Lung (tissue), 12 donors: ENCODE data around the gene PTCD2. TPM values are rescaled to one million over a fixed set of nuclear protein-coding genes. Genes with fewer than 3 reads are reported as not detected.

Source experiments
- ATAC-seq: fragments of 200-7000 bp; cut with Tn5 transposase; one replicate; pipeline ENCODE4 v1.9.1; 2020; ENCODE audit warnings: moderate number of reproducible peaks; ENCODE audit not compliant: insufficient read depth, low FRiP score
- DNase-seq, 3 donors: peaks; one replicate each; pipeline ENCODE4 v3.0.0-alpha.2; 2013 to 2017
- H3K27ac ChIP-seq, 2 donors: one replicate each; pipeline ENCODE4 v1.5.1; 2013; ENCODE audit warnings: mild to moderate bottlenecking in 2 of 2, moderate library complexity in 2 of 2, control low read depth in 1 of 2, inconsistent platforms in 1 of 2, low read depth in 1 of 2, low read length in 1 of 2
- H3K27me3 ChIP-seq, 3 donors: one replicate each; pipeline ENCODE4 v1.5.1; 2013; ENCODE audit warnings: low read length in 2 of 3; ENCODE audit not compliant: control insufficient read depth in 3 of 3, insufficient read depth in 3 of 3
- H3K36me3 ChIP-seq, 4 donors: one replicate each; pipeline ENCODE4 v1.5.1; 2013; ENCODE audit warnings: low read length in 4 of 4, mild to moderate bottlenecking in 1 of 4, moderate library complexity in 1 of 4; ENCODE audit not compliant: control insufficient read depth in 4 of 4, insufficient read depth in 4 of 4
- H3K4me1 ChIP-seq, 5 donors: one replicate each; pipeline ENCODE4 v1.5.1; 2013; ENCODE audit warnings: low read length in 5 of 5, mild to moderate bottlenecking in 2 of 5, moderate library complexity in 1 of 5; ENCODE audit not compliant: control insufficient read depth in 5 of 5, insufficient read depth in 5 of 5
- H3K4me3 ChIP-seq: one replicate; pipeline ENCODE4 v1.5.1; 2013; ENCODE audit warnings: mild to moderate bottlenecking, control low read depth, moderate library complexity
- H3K9ac ChIP-seq, 2 donors: one replicate each; pipeline ENCODE4 v1.5.1; 2013; ENCODE audit warnings: low read length in 2 of 2, control low read depth in 1 of 2; ENCODE audit not compliant: insufficient read depth in 1 of 2
- H3K9me3 ChIP-seq, 4 donors: one replicate each; pipeline ENCODE4 v1.5.1; 2013; ENCODE audit warnings: low read length in 3 of 4, mild to moderate bottlenecking in 1 of 4, moderate library complexity in 1 of 4; ENCODE audit not compliant: control insufficient read depth in 4 of 4, insufficient read depth in 3 of 4
- CTCF ChIP-seq: IDR thresholded peaks from 2 replicates; pipeline ENCODE4 v1.5.1; 2012; ENCODE audit warnings: mild to moderate bottlenecking; ENCODE audit errors: control extremely low read depth, extremely low read depth
- WGBS, 2 donors: extraction: QIAGEN DNeasy Blood & Tissue Kit; methylation state at CpG; one replicate each; pipeline ENCODE4 v1.1.7; 2013; 5-methylcytosine and 5-hydroxymethylcytosine counted together
- polyA plus RNA-seq, 2 donors: library from polyadenylated mRNA; stranded (reverse); fragments of 200-250 nt; gene quantifications; one replicate each; pipeline ENCODE4 v1.2.1, GENCODE V29; 2013
- total RNA-seq, 2 donors: library from RNA; depleted of rRNA in 1 of 2; stranded (reverse); fragments of >200 nt in 1 of 2; gene quantifications; one replicate each; pipeline ENCODE4 v1.2.1, GENCODE V29; 2014 to 2021
- donor health status: control.
- donor health status: control.
- donor health status: Bipolar disorder and iron deficiency.
- donor health status: healthy.
- donor health status: DM: yes; HTN: yes; CAD: no.

PTCD2 gene
- total and polyA plus RNA-seq, 4 donors: 1.9 to 12.0 (median 6.3) TPM

DNA sequence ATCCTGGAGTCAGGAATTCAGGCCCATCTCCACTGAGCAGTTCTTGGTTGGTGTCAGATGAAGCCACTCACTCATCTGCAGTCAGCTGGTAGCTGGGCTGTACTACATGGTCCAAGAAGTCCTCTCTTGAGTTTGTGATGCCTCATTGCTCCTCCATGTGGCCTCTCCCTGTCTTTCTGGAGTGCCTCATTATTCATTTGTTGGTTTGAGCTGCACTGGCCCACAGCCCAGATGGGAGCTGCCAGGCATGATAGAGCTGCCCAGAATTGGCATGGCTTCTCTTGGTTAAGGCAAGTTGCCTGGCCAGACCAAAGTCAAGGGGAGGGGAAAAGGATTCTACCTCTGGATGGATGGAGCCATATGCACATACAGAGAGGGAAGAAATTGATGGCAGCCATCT, 8.0 kb downstream of the PTCD2 start:
- Histone ChIP-seq H3K4me1 (peaks cover 0 to 8% (median 0%) of the 10 kb centered on the region in 5 donors), H3K36me3 (peaks cover 7 to 35% (median 10%) of the 10 kb centered on the region in 4 donors), H3K27ac (no peak overlapping the region), H3K4me3 (no peak overlapping the region), H3K9me3 (no peaks in the 10 kb centered on the region), H3K9ac (no peak overlapping the region), H3K27me3 (no peaks in the 10 kb centered on the region)
- DNase-seq (no peak), ATAC-seq (no peak)
- no peak for TF ChIP-seq CTCF

DNA sequence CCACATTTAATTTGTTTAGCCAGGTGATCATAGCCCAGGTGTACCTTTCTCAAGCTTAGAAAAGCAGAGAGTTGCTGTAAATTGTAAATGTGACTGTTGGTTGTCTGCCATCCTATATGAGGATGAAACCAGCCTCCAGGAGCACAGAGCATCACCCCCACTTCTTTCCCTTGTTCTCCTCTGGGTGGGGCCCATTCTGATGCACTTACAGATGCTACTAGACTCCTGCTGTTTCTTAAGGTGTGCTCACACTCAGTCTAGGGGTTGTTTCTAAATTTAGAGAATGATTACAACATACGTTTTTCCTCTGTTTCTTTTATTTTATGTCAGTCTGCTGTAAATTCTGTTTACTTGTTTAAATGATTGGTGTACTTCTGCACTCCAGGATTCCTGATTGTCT, 10.5 kb downstream of the PTCD2 start:
- DNase-seq (no peak), ATAC-seq (no peak)
- Histone ChIP-seq H3K9ac (no peak overlapping the region), H3K27ac (no peak overlapping the region), H3K4me3 (no peak overlapping the region), H3K9me3 (no peaks in the 10 kb centered on the region), H3K27me3 (no peaks in the 10 kb centered on the region), H3K36me3 (peaks cover 3 to 44% (median 9%) of the 10 kb centered on the region in 4 donors), H3K4me1 (peaks cover 0 to 5% (median 0%) of the 10 kb centered on the region in 5 donors)
- 86 to 89% methylated on average over 1 of the region's 1 CpG for WGBS, 2 donors
- no peak for TF ChIP-seq CTCF

GRCh38 chr5:72337159-72337558, 17.0 kb downstream of the PTCD2 start:
- peaks cover 2 to 33% (median 8%) of the 10 kb centered on the region in 4 donors for H3K36me3 ChIP-seq
- TF ChIP-seq CTCF: no peak
- no peaks in the 10 kb centered on the region for H3K9me3 ChIP-seq
- H3K27ac ChIP-seq: peak overlapping the region in 1 of 2 donors; percentile 21
- WGBS, 2 donors: 94% methylated on average over 1 of the region's 1 CpG
- no peaks in the 10 kb centered on the region for H3K27me3 ChIP-seq
- H3K9ac ChIP-seq: no peak overlapping the region
- no peak overlapping the region for H3K4me3 ChIP-seq
- no peaks in the 10 kb centered on the region for H3K4me1 ChIP-seq
- DNase-seq (no peak), ATAC-seq (no peak)

DNA sequence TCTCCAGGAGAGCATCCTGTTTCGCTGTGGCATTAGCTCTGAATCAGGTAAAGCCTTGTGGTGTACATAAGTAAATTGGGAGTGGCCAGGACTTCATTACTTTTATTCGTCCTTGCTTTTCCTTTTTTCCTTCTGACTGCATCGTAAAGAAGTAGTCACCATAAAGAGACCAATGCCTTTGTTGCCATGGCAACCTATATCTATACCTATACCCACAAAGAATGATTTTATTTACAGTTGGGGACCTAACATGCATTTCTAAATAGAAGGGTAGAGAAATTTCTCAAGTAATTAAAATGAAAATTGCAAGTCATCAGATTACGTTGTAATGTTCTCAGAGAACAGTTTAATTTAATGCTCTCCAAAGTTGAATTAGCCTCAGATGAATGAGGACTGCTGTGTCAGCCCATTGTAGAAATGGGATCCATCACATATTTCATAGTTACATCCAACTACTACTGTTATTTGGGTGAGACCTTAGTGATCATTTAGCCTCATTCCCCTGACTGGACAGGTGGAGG, 18.6 kb downstream of the PTCD2 start:
- Histone ChIP-seq H3K27ac (no peak overlapping the region), H3K4me3 (no peak overlapping the region), H3K36me3 (peaks cover 6 to 36% (median 11%) of the 10 kb centered on the region in 4 donors), H3K27me3 (no peaks in the 10 kb centered on the region), H3K9ac (no peak overlapping the region), H3K4me1 (no peaks in the 10 kb centered on the region), H3K9me3 (no peaks in the 10 kb centered on the region)
- no peak for TF ChIP-seq CTCF
- WGBS, 2 donors: 90 to 94% methylated on average over 4 of the region's 4 CpGs
- ATAC-seq (no peak), DNase-seq (no peak)
